ENCODE results near the gene GPER1. TPM values are rescaled to one million over a fixed set of nuclear protein-coding genes. Genes with fewer than 3 reads are reported as not detected.

The GPER1 gene
- total RNA-seq, 1 experiment from 2014 or later = 4.9 TPM

DNA sequence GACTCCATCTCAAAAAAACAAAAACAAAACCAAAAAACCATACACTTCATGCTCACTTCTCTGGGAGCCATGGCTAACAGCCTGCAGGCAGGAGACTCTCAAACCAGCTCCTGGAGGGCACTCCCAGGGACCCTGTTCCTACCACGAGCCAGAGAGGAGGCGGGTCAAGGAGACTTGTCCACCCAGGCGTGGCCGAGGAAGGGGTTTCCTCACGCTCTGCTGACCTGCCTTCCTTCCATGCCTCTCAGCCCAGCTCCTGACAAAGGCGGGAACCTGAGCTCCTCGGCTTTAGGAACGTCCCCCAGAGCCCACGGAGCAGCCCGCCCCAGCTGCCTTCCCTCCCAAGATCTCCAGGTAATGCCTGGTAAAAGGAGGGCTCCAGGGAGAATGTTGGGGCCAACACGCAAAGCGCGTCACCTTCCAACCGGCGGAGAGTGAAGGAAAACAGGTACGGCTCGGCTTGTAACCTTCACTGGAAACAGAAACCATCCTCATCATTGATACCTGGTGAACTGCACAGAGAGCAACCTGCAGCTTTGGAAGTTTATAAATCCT is 34.0 kb upstream of the GPER1 start:
- Histone ChIP-seq H3K4me2 (ENCODE audit: low read length) (no peak overlapping the region), H3K79me2 (ENCODE audit: low read length) (no peaks in the 10 kb centered on the region), H2AFZ (ENCODE audit: low read length) (no peak overlapping the region), H3K27me3 (ENCODE audit: low read length) (no peaks in the 10 kb centered on the region), H3K9ac (ENCODE audit: low read length) (no peak overlapping the region), H3K9me3 (ENCODE audit: low read length) (no peaks in the 10 kb centered on the region), H3F3A (ENCODE audit: low read length, unreplicated experiment) (no peaks in the 10 kb centered on the region), H4K20me1 (ENCODE audit: low read length) (no peaks in the 10 kb centered on the region), H3K4me1 (ENCODE audit: insufficient read depth, low read length) (no peaks in the 10 kb centered on the region), H3K27ac (ENCODE audit: low read length) (no peak overlapping the region), H3K9me2 (replicated peaks; ENCODE audit: low read length) (no peaks in the 10 kb centered on the region), H3K4me3 (ENCODE audit: low read length) (no peak overlapping the region), H3K36me3 (ENCODE audit: low read depth, low read length) (no peaks in the 10 kb centered on the region)
- TF ChIP-seq EZH2 (IDR thresholded peaks at IDR 0.05; ENCODE audit: low read length, unreplicated experiment) = no peak
- no peak for TF ChIP-seq CTCF (conservative IDR thresholded peaks at IDR 0.05; ENCODE audit: low read depth, low read length)
- intact Hi-C loops (cut with micrococcal nuclease) = no loop called here
- CTCF ChIA-PET = no interaction called here
- no peak for ATAC-seq
- BruUV-seq (replicated peaks) = no TSS peak
- no peak for DNase-seq
- POLR2A ChIA-PET (ENCODE audit: unreplicated experiment) = no interaction called here

GRCh38 chr7:1054438-1054837 is 33.5 kb upstream of the GPER1 start:
- ATAC-seq = no peak
- H3K79me2 ChIP-seq (ENCODE audit: low read length) = no peaks in the 10 kb centered on the region
- BruUV-seq (replicated peaks) = no TSS peak
- no peaks in the 10 kb centered on the region for H3F3A ChIP-seq (ENCODE audit: low read length, unreplicated experiment)
- CTCF ChIA-PET = no interaction called here
- H3K4me3 ChIP-seq (ENCODE audit: low read length) = no peak overlapping the region
- H3K4me2 ChIP-seq (ENCODE audit: low read length) = no peak overlapping the region
- DNase-seq = no peak
- H3K4me1 ChIP-seq (ENCODE audit: insufficient read depth, low read length) = no peaks in the 10 kb centered on the region
- no peaks in the 10 kb centered on the region for H3K36me3 ChIP-seq (ENCODE audit: low read depth, low read length)
- intact Hi-C loops (cut with micrococcal nuclease) = no loop called here
- no peak overlapping the region for H3K27ac ChIP-seq (ENCODE audit: low read length)
- no peaks in the 10 kb centered on the region for H4K20me1 ChIP-seq (ENCODE audit: low read length)
- no peak overlapping the region for H3K9ac ChIP-seq (ENCODE audit: low read length)
- TF ChIP-seq EZH2 (IDR thresholded peaks at IDR 0.05; ENCODE audit: low read length, unreplicated experiment) = no peak
- TF ChIP-seq EZH2phosphoT487 (IDR thresholded peaks at IDR 0.05; ENCODE audit: borderline replicate concordance, low read length) = no peak
- TF ChIP-seq CTCF (conservative IDR thresholded peaks at IDR 0.05; ENCODE audit: low read depth, low read length) = no peak
- H3K9me2 ChIP-seq (replicated peaks; ENCODE audit: low read length) = no peaks in the 10 kb centered on the region
- H2AFZ ChIP-seq (ENCODE audit: low read length) = no peak overlapping the region
- POLR2A ChIA-PET (ENCODE audit: unreplicated experiment) = no interaction called here
- no peaks in the 10 kb centered on the region for H3K9me3 ChIP-seq (ENCODE audit: low read length)
- no peaks in the 10 kb centered on the region for H3K27me3 ChIP-seq (ENCODE audit: low read length)

DNA sequence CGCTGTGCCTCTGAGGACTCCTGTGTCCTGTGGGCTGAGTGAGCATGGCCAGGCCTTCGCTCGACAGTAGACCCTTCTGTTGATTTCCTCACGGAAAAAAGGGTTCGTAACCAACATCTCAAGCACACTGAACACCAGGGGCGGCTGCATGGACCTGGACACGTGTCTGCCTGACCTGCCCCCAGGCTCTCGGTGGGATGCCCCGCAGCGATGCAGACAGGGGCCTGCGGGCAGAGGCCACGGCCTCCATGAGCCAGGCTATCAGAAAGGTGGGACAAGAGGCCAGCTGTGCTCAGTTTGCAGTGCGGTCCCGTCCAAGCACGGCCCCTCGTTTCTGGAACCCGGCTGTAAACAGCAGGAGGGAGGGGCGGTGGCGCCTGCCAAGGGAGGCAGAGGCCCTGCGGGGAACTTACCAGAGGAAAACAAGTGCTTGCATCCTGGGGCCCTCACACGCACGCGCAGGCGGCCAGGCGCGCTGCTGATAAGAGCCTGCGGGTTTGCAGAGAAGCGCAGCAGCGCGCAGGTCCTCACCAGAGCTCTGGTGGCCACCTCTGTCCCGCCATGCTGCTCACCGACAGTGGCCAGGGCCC is 33.0 kb upstream of the GPER1 start:
- no peaks in the 10 kb centered on the region for H4K20me1 ChIP-seq (ENCODE audit: low read length)
- H3K27me3 ChIP-seq (ENCODE audit: low read length) = no peaks in the 10 kb centered on the region
- BruUV-seq (replicated peaks) = no TSS peak
- ChIA-PET POLR2A (ENCODE audit: unreplicated experiment) (no interaction called here), CTCF (no interaction called here)
- no peaks in the 10 kb centered on the region for H3K4me1 ChIP-seq (ENCODE audit: insufficient read depth, low read length)
- H3F3A ChIP-seq (ENCODE audit: low read length, unreplicated experiment) = no peaks in the 10 kb centered on the region
- no peaks in the 10 kb centered on the region for H3K9me2 ChIP-seq (replicated peaks; ENCODE audit: low read length)
- intact Hi-C loops (cut with micrococcal nuclease) = no loop called here
- H3K36me3 ChIP-seq (ENCODE audit: low read depth, low read length) = no peaks in the 10 kb centered on the region
- no peak for ATAC-seq
- H3K4me3 ChIP-seq (ENCODE audit: low read length) = no peak overlapping the region
- no peak overlapping the region for H3K27ac ChIP-seq (ENCODE audit: low read length)
- no peaks in the 10 kb centered on the region for H3K9me3 ChIP-seq (ENCODE audit: low read length)
- no peak overlapping the region for H3K9ac ChIP-seq (ENCODE audit: low read length)
- TF ChIP-seq CTCF (conservative IDR thresholded peaks at IDR 0.05; ENCODE audit: low read depth, low read length) = no peak
- no peak for TF ChIP-seq EZH2phosphoT487 (IDR thresholded peaks at IDR 0.05; ENCODE audit: borderline replicate concordance, low read length)
- no peak for TF ChIP-seq EZH2 (IDR thresholded peaks at IDR 0.05; ENCODE audit: low read length, unreplicated experiment)
- H3K79me2 ChIP-seq (ENCODE audit: low read length) = no peaks in the 10 kb centered on the region
- DNase-seq = no peak
- H2AFZ ChIP-seq (ENCODE audit: low read length) = no peak overlapping the region
- no peak overlapping the region for H3K4me2 ChIP-seq (ENCODE audit: low read length)

Measured in PC-3 (cell line).